HepG2 (cell line): ENCODE results near the gene ENDOU. TPM values are rescaled to one million over a fixed set of nuclear protein-coding genes. Genes with fewer than 3 reads are reported as not detected.
A peak's percentile ranks its signal among the peaks of the same experiment; 100 is the strongest.

ENCODE experiments used
- ATAC-seq: fragments of 200-7000 bp; cut with Tn5 transposase; 3 replicates; pipeline ENCODE4 v1.9.1; 2020; ENCODE audit warnings: mild to moderate bottlenecking, moderate library complexity
- BruUV-seq: library from RNA; stranded (reverse); fragments of 400-500 nt; replicated peaks from 2 replicates; lab custom pipeline; 2021; lab: Mats Ljungman, UMichigan
- CTCF ChIA-PET: fragments of 300-600 bp; formaldehyde crosslinking; extraction: SDS; loops from one replicate; lab custom pipeline; 2021; ENCODE audit warnings: low total read pairs, inconsistent platforms, low intra/inter-chr PET ratio; lab: Yijun Ruan, JAX
- POLR2A ChIA-PET: fragments of 350-600 bp; sonication (Branson Sonifier 250); formaldehyde crosslinking; loops from one replicate; lab custom pipeline; 2020; ENCODE audit warnings: antibody characterized with exemption, inconsistent platforms; lab: Yijun Ruan, JAX
- DNase-seq: peaks from one replicate; pipeline ENCODE4 v3.0.0-alpha.2; 2015; ENCODE audit warnings: low spot score
- FAIRE-seq: peaks from 3 replicates; lab custom pipeline; 2011; peaks lifted over from hg19 to GRCh38; lab: Jason Lieb, UNC
- H2AFZ ChIP-seq: one replicate; pipeline ENCODE4 v1.6.1; 2011; ENCODE audit warnings: low read length, inconsistent platforms
- H3K27ac ChIP-seq: fragments of 300-600 bp; 3 replicates; pipeline ENCODE4 v1.8.0; 2011; ENCODE audit warnings: mixed run types, mild to moderate bottlenecking, mixed read lengths, low read length, inconsistent platforms; ENCODE audit not compliant: insufficient read depth; ENCODE audit errors: extremely low read length
- H3K27me3 ChIP-seq, 2 experiments: fragments of 200-600 bp in 1 of 2; 2 replicates in 1 of 2; 3 replicates in 1 of 2; pipeline versions ENCODE4 v1.6.0 to v1.8.0; 2011; ENCODE audit warnings: low read length in 2 of 2, mild to moderate bottlenecking in 2 of 2, moderate library complexity in 2 of 2, inconsistent platforms in 1 of 2; ENCODE audit not compliant: insufficient read depth in 2 of 2, control insufficient read depth in 1 of 2
- H3K36me3 ChIP-seq, 2 experiments: fragments of 200-600 bp in 1 of 2; replicated peaks in 1 of 2; 2 replicates in 1 of 2; 3 replicates in 1 of 2; pipeline versions ENCODE4 v1.5.1 to v1.8.0; 2011; ENCODE audit warnings: low read length in 2 of 2, inconsistent platforms in 1 of 2; ENCODE audit not compliant: insufficient read depth in 2 of 2, control insufficient read depth in 1 of 2
- H3K4me1 ChIP-seq: 2 replicates; pipeline ENCODE4 v1.5.1; 2012; ENCODE audit warnings: low read length, inconsistent platforms; ENCODE audit not compliant: insufficient read depth
- H3K4me2 ChIP-seq: 2 replicates; pipeline ENCODE4 v1.6.0; 2011; ENCODE audit warnings: low read depth, low read length, inconsistent platforms
- H3K4me3 ChIP-seq, 3 experiments: fragments of 200-600 bp in 1 of 3; sonication (generic), shearing (Covaris generic) in 1 of 3; replicated peaks in 1 of 3; 2 replicates each; pipeline ENCODE4 v1.5.1; 2011 to 2016; ENCODE audit warnings: low read length in 3 of 3, inconsistent platforms in 2 of 3, low read depth in 2 of 3, mild to moderate bottlenecking in 2 of 3, control low read depth in 1 of 3, mixed read lengths in 1 of 3; ENCODE audit not compliant: insufficient read depth in 1 of 3
- H3K79me2 ChIP-seq: one replicate; pipeline ENCODE4 v1.6.1; 2011; ENCODE audit warnings: low read length, inconsistent platforms; ENCODE audit not compliant: insufficient read depth
- H3K9ac ChIP-seq: 2 replicates; pipeline ENCODE4 v1.6.0; 2011; ENCODE audit warnings: mild to moderate bottlenecking, low read depth, low read length, inconsistent platforms; ENCODE audit not compliant: insufficient read depth
- H3K9me3 ChIP-seq: 2 replicates; pipeline ENCODE4 v1.5.1; 2012; ENCODE audit warnings: mild to moderate bottlenecking, low read length
- H4K20me1 ChIP-seq: 2 replicates; pipeline ENCODE4 v1.6.0; 2011; ENCODE audit warnings: inconsistent platforms, mild to moderate bottlenecking, low read length, moderate library complexity; ENCODE audit not compliant: insufficient read depth
- ATAD3A ChIP-seq: sonication (generic); formaldehyde crosslinking; IDR thresholded peaks from 2 replicates; pipeline ENCODE4 v1.4.0; 2020; ENCODE audit warnings: missing genetic modification reagents
- BCL6 ChIP-seq: IDR thresholded peaks from 2 replicates; pipeline ENCODE4 v1.6.1; 2016; ENCODE audit warnings: missing genetic modification reagents, missing compliant biosample characterization
- DPF2 ChIP-seq: sonication (generic); formaldehyde crosslinking; IDR thresholded peaks from 2 replicates; pipeline ENCODE4 v1.4.0; 2020; ENCODE audit warnings: mild to moderate bottlenecking, low read depth, missing genetic modification reagents, borderline replicate concordance
- MBNL3 ChIP-seq: fragments of 250-450 bp; sonication (Bioruptor Pico); conservative IDR thresholded peaks from 2 replicates; pipeline ENCODE4 v1.8.0; 2022; ENCODE audit warnings: mild to moderate bottlenecking, inconsistent platforms
- MXD4 ChIP-seq: IDR thresholded peaks from 2 replicates; pipeline ENCODE4 v1.6.1; 2016; ENCODE audit warnings: mild to moderate bottlenecking, missing biosample characterization, missing genetic modification reagents
- NCOA1 ChIP-seq: sonication (generic); formaldehyde crosslinking; IDR thresholded peaks from 2 replicates; pipeline ENCODE4 v1.9.0; 2021; ENCODE audit warnings: missing genetic modification reagents
- SPEN ChIP-seq: sonication (generic); formaldehyde crosslinking; IDR thresholded peaks from 2 replicates; pipeline ENCODE4 v1.5.1; 2020; ENCODE audit warnings: low read depth, mild to moderate bottlenecking, missing genetic modification reagents
- ZNF234 ChIP-seq: sonication (generic); formaldehyde crosslinking; conservative IDR thresholded peaks from 2 replicates; pipeline ENCODE4 v1.5.1; 2020; ENCODE audit warnings: mild to moderate bottlenecking, missing genetic modification reagents
- ZNF501 ChIP-seq: sonication (generic); formaldehyde crosslinking; IDR thresholded peaks from 2 replicates; pipeline ENCODE4 v1.5.1; 2020; ENCODE audit warnings: mild to moderate bottlenecking, moderate library complexity, missing genetic modification reagents
- ZNF556 ChIP-seq: sonication (generic); formaldehyde crosslinking; IDR thresholded peaks from 2 replicates; pipeline ENCODE4 v1.4.0; 2020; ENCODE audit warnings: mild to moderate bottlenecking, missing genetic modification reagents, borderline replicate concordance
- ZNF577 ChIP-seq: sonication (generic); formaldehyde crosslinking; IDR thresholded peaks from 2 replicates; pipeline ENCODE4 v1.4.0; 2020; ENCODE audit warnings: mild to moderate bottlenecking, low read depth, missing genetic modification reagents, borderline replicate concordance
- ZNF720 ChIP-seq: sonication (generic); formaldehyde crosslinking; IDR thresholded peaks from 2 replicates; pipeline ENCODE4 v1.4.0; 2020; ENCODE audit warnings: missing genetic modification reagents
- ZNF878 ChIP-seq: sonication (generic); formaldehyde crosslinking; IDR thresholded peaks from 2 replicates; pipeline ENCODE4 v1.8.1; 2023; ENCODE audit warnings: mild to moderate bottlenecking, missing genetic modification reagents, moderate library complexity
- WGBS: methylation state at CpG from one replicate; pipeline ENCODE4 v1.1.6; 2017; ENCODE audit warnings: low lambda C conversion rate; 5-methylcytosine and 5-hydroxymethylcytosine counted together
- in situ Hi-C: cut with HindIII; loops from 2 replicates; pipeline ENCODE4 v1.10.0; 2017; ENCODE audit warnings: low pct_unique_long_range_greater_than_20kb; ENCODE audit not compliant: extremely low pct_ligation_motif_present
- intact Hi-C: fragments of 100-400 bp; cut with micrococcal nuclease; formaldehyde crosslinking; loops from one replicate; pipeline ENCODE4 v1.10.0; 2022; ENCODE audit not compliant: unreplicated experiment
- polyA plus RNA-seq, 8 experiments: library from polyadenylated mRNA; depleted of rRNA in 3 of 8; stranded (reverse) in 7 of 8; unstranded in 1 of 8; fragments of >200 nt; fragmentation: Illumina TruSeq in 4 of 8; extraction: Trizol in 4 of 8; gene quantifications; 2 replicates each; pipeline versions ENCODE4 v1.2.1 to v1.2.3, GENCODE V29; 2011 to 2016; ENCODE audit warnings: low read depth in 4 of 8, missing spikeins in 1 of 8, mixed read lengths in 1 of 8; ENCODE audit not compliant: insufficient read depth in 1 of 8
- total RNA-seq, 5 experiments: library from RNA; depleted of rRNA; stranded (reverse); fragments of >200 nt; fragmentation: Illumina TruSeq; extraction: Trizol; gene quantifications; 2 replicates each; pipeline ENCODE4 v1.2.3, GENCODE V29; 2016; ENCODE audit warnings: low read depth in 1 of 5
- TF ChIP-seq, protein P1 (sequence below): sonication (generic); formaldehyde crosslinking; IDR thresholded peaks from 2 replicates; pipeline ENCODE4 v1.5.1; 2020; ENCODE audit warnings: missing genetic modification reagents, mild to moderate bottlenecking, borderline replicate concordance
- TF ChIP-seq, protein P2 (sequence below): sonication (generic); formaldehyde crosslinking; IDR thresholded peaks from 2 replicates; pipeline ENCODE4 v1.4.0; 2020; ENCODE audit warnings: missing genetic modification reagents
- TF ChIP-seq, protein P3 (sequence below): sonication (generic); formaldehyde crosslinking; IDR thresholded peaks from 2 replicates; pipeline ENCODE4 v1.4.0; 2020; ENCODE audit warnings: missing genetic modification reagents

ENDOU gene
- total and polyA plus RNA-seq, 2 of the 13 experiments (the other 11 are each of a cell fraction or from before 2014, with no cell fraction given), result not detected

DNA sequence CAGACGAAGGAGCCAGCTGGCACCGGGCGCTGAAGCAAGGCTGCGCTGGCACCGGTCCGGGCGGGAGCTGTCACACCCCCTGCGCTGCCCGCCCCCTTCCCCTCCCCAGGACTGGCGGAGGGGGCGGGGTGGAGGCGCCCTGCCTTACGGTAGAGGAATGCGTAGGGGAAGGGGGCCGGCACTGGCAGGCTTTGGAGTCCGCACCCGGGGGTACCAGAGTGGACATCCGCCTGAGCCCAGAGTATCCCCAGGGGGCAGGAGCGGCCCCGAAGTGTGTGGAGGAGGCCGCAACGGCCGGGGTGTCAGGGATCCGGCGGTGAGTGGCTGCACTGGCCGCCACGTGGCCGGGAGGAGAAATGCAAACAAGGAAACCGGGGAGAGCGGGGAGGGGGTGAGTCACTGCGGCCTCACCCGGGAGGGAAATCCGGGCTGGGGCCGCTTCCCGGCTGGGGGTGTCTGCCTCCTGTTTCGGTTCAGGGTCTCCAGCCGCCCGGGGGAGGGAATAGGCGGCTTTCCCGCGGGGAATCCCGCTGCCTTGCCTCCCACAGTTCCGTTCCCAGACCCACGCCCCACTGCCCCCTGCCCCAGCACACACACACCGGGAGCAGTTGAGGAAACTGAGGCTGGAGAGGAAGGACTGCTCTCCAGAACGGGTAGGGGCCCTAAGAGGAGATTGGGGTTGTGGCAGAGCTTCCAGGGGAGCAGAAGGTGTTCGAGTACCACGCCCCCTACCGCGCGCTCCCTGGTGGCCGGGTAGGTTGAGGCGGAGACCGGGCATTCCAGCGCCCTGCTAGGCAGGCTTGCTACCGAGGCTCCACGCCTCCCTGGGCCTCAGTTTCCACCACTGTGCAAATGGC, 33.8 kb upstream of the ENDOU start, which contains the start of gene RAPGEF3:
RAPGEF3 (minus strand) TSS at position 47 of the 857 bp plus-strand sequence. CDS start 324 bp downstream, outside the sequence.
- intact Hi-C loops, result no loop called here
- TF ChIP-seq, protein P1, sequence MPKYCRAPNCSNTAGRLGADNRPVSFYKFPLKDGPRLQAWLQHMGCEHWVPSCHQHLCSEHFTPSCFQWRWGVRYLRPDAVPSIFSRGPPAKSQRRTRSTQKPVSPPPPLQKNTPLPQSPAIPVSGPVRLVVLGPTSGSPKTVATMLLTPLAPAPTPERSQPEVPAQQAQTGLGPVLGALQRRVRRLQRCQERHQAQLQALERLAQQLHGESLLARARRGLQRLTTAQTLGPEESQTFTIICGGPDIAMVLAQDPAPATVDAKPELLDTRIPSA (CRISPR knock-in tag), result no peak
- TF ChIP-seq NCOA1 (CRISPR knock-in tag) (no peak), DPF2 (CRISPR knock-in tag) (no peak), ZNF556 (CRISPR knock-in tag) (peak; percentile 27; the same call in 1 of the 2 replicates), MXD4 (CRISPR knock-in tag) (no peak), SPEN (CRISPR knock-in tag) (peak; percentile 42; the same call in 1 of the 2 replicates), ZNF234 (CRISPR knock-in tag) (no peak), MBNL3 (CRISPR knock-in tag) (no peak), ATAD3A (CRISPR knock-in tag) (no peak), ZNF720 (CRISPR knock-in tag) (no peak), ZNF501 (CRISPR knock-in tag) (0 out of 2 replicates have a peak, but pooled peaks have one; percentile 36), BCL6 (CRISPR knock-in tag) (no peak), ZNF878 (no peak), ZNF577 (CRISPR knock-in tag) (no peak)
- TF ChIP-seq, protein P2, sequence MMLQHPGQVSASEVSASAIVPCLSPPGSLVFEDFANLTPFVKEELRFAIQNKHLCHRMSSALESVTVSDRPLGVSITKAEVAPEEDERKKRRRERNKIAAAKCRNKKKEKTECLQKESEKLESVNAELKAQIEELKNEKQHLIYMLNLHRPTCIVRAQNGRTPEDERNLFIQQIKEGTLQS (CRISPR knock-in tag), result 0 out of 2 replicates have a peak, but pooled peaks have one; percentile 17
- TF ChIP-seq, protein P3, sequence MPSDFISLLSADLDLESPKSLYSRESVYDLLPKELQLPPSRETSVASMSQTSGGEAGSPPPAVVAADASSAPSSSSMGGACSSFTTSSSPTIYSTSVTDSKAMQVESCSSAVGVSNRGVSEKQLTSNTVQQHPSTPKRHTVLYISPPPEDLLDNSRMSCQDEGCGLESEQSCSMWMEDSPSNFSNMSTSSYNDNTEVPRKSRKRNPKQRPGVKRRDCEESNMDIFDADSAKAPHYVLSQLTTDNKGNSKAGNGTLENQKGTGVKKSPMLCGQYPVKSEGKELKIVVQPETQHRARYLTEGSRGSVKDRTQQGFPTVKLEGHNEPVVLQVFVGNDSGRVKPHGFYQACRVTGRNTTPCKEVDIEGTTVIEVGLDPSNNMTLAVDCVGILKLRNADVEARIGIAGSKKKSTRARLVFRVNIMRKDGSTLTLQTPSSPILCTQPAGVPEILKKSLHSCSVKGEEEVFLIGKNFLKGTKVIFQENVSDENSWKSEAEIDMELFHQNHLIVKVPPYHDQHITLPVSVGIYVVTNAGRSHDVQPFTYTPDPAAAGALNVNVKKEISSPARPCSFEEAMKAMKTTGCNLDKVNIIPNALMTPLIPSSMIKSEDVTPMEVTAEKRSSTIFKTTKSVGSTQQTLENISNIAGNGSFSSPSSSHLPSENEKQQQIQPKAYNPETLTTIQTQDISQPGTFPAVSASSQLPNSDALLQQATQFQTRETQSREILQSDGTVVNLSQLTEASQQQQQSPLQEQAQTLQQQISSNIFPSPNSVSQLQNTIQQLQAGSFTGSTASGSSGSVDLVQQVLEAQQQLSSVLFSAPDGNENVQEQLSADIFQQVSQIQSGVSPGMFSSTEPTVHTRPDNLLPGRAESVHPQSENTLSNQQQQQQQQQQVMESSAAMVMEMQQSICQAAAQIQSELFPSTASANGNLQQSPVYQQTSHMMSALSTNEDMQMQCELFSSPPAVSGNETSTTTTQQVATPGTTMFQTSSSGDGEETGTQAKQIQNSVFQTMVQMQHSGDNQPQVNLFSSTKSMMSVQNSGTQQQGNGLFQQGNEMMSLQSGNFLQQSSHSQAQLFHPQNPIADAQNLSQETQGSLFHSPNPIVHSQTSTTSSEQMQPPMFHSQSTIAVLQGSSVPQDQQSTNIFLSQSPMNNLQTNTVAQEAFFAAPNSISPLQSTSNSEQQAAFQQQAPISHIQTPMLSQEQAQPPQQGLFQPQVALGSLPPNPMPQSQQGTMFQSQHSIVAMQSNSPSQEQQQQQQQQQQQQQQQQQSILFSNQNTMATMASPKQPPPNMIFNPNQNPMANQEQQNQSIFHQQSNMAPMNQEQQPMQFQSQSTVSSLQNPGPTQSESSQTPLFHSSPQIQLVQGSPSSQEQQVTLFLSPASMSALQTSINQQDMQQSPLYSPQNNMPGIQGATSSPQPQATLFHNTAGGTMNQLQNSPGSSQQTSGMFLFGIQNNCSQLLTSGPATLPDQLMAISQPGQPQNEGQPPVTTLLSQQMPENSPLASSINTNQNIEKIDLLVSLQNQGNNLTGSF, result no peak

More for the DNA sequence above, 33.8 kb upstream of the ENDOU start, which contains the start of gene RAPGEF3:
- no peak for FAIRE-seq
- Histone ChIP-seq H3K4me1 (peaks cover 17% of the 10 kb centered on the region; the same call in 1 of the 2 replicates), H3K4me3 (peak within 1 kb of the TSS; percentile 49 to 75 (median 50); a peak in 5 of 6 replicates), H4K20me1 (no peaks in the 10 kb centered on the region), H3K9me3 (no peaks in the 10 kb centered on the region), H2AFZ (no peak within 1 kb of the TSS), H3K36me3 (no peaks in the 10 kb centered on the region), H3K79me2 (no peaks in the 10 kb centered on the region), H3K27ac (no peak within 1 kb of the TSS), H3K4me2 (peak within 1 kb of the TSS; percentile 83), H3K9ac (peak within 1 kb of the TSS; percentile 52; the same call in 1 of the 2 replicates), H3K27me3 (peaks cover 3 to 50% of the 10 kb centered on the region in 2 experiments; a peak in 4 of 5 replicates)
- CTCF ChIA-PET, result interaction anchor here (0.6 to 2.4 kb wide), 4 partner anchors 9 to 79 kb away, joined by 3 to 14 read pairs (median 3); no protein-coding TSS in a partner anchor
- WGBS, result 0% methylated on average over 7 of the region's 57 CpGs
- peak; percentile 90 for ATAC-seq
- POLR2A ChIA-PET, result interaction anchor here (2.4 kb wide), 1 partner anchor 14 kb away, joined by 6 read pairs; the partner anchor contains the start of gene SLC48A1
- in situ Hi-C loops, result no loop called here
- BruUV-seq, result no TSS peak
- DNase-seq, result peak; percentile 49
